Measurements from ENCODE around the gene RASGEF1C.
A peak's percentile ranks its signal among the peaks of the same experiment; 100 is the strongest.

RASGEF1C gene

DNA sequence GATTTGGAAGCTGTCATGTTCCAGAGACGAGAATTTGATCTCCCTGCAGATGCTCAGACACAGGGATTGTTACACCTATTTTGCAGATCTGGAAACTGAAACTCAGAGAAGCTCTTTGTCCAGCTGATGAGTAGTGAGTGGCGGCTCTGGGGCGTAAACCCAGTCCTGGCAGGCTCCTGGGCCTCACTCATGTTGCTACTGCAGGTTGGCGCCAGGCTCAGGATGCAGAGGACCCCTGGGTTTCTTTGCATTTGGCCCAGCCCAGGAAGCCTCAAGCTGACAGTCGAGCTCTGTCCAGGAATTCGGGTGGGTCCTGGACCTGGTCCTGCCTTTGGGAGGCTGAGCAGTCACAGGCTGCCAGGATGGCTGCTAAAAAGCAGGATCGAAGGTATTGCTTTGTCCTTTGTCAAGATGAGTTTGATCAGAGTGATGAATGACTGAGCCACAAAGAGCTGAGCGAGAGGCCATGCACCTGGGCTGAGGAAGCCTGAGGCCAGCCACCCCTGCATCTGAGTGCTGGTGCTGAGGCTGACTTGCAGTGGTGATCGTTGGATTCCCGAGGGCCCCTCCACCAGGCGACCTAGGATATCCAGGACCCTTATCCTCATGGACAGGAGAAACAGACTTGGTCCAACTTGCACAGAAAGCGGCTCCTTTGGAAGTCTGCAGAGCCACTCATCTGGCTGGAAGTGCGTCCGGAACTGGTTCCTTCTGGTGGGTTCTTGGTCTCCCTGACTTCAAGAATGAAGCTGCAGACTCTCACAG, 129.1 kb downstream of the RASGEF1C start:
- DNase-seq: no peak

DNA sequence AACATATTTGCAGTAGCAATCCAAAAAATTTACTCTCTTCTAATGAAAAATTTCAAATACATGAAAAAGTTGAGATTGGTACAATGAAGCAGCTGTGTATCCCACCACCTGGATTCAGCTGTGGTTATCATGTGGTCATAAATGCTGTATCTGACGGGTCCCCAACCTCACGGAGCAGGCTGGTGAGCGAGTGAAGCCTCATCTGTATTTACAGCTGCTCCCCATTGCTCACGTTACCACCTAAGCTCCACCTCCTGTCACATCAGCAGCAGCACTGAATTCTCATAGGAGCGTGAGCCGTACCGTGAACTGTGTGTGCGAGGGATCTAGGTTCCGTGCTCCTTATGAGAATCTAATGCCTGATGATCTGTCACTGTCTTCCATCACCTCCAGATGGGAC, 130.7 kb downstream of the RASGEF1C start:
- no peak for DNase-seq

DNA sequence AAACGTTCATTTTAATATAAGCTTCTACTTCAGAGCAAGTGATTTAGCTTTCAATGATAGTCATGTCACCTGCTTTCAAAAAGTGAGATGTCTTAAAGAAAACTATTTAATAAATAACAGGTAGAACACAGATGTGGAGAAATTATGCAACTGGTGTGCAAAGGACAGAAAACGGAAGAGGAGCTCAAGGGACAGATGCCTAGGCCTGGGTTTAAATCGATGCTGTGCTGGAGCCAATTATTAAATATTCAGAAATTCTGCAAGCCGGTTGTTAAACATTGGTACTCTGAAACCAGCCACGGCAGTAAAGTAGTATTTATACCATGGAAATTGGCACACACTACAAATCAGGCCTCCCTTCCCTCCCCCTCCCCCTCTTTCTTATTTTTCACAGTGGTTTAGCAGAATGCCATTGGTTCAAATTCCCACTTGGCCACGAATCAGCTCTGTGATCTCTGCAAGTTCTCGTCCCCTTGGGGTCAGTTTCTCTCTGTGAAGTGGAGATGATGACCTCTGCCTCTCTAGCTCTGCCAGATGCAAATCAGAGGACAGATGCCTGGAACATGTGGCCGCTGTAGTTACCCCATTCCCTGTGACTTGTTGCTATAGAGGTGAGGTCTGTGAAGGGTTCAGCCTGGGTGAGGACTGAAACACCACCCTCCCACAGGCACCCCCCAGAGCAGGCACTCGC, 131.3 kb downstream of the RASGEF1C start:
- no peak for DNase-seq

DNA sequence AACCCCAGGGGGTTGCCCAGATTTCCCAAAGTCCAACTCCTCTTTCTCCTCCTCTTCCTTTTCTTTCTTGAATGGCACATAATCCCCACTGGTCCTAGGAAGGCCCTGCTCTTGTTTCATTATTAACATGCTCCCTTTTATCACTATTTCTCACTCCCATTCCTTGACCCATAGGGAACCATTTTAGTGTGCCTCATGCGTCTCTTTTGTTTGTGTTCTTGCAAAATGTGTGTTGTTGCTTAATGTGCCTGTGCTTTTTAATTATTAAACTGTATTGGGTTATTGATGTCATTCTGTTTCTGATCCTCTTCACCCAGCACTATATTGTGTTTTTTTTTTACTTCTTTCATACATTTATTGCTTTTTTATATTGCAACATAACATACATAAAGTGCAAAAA, 133.3 kb downstream of the RASGEF1C start:
- DNase-seq: no peak

- no peak for DNase-seq
Observed at GRCh38 chr5:180074462-180074861, 134.5 kb downstream of the RASGEF1C start.

DNA sequence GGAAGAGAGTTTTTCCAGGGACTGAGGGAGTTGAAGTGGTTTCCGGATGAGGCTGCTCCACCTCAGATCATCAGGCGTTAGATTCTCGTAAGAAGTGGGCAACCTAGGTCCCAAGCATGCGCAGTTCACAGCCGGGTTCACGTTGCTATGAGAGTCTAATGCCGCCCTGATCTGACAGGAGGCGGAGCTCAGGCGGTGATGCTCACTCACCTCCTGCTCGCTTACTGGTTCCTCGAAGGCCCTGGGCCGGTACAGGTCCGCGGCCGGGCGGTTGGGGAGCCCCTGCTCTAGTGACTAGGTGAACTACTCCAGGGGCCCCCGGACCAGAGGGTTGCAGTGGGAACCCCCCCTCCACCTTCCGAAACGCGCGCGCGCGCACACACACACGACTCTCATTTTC, 136.5 kb downstream of the RASGEF1C start:
- DNase-seq: no peak

GRCh38 chr5:180072256-180072548, 136.8 kb downstream of the RASGEF1C start:
- DNase-seq: no peak

DNA sequence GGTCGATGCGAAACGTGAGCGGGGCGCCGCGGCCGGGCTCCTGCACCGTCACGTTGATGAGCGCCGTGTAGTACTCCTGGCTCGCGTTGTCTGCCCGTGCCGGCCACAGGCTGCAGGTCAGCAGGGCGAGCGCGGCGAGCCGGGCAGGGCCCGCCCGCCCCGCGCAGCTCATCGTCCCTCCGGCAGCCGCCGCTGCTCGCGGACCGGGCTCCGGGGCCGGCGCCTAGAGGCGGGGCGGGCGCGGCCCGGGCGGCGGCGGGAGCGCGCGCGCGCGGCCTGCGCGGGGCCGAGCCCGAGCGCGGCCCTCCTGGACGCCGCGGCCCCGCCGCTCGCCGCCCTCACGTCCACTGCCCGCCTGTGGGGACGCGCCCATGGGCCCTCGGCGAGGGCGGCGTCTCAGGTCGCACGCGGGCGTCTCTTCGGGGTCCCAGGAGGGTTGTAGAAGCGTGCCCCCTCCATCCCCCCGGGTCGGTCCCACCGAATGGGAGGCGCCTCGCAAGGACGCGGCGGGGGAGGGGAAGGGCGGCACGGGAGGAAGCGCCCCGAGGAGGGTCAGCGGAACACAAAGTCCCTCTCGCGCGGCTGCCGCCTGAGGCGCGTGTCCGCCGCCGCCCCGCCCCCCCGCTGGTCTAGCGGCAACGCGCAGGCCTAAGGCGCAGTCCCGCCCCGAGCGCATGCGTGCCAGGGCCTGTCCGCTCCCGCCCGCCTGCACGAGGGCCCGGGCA, 137.3 kb downstream of the RASGEF1C start, which contains the start of gene RNF130:
Gene RNF130, minus strand, starts transcription at position 229 of the 725 bp plus-strand sequence. Its CDS starts 57 bp downstream, at position 172.
- peak; percentile 80 for DNase-seq

DNA sequence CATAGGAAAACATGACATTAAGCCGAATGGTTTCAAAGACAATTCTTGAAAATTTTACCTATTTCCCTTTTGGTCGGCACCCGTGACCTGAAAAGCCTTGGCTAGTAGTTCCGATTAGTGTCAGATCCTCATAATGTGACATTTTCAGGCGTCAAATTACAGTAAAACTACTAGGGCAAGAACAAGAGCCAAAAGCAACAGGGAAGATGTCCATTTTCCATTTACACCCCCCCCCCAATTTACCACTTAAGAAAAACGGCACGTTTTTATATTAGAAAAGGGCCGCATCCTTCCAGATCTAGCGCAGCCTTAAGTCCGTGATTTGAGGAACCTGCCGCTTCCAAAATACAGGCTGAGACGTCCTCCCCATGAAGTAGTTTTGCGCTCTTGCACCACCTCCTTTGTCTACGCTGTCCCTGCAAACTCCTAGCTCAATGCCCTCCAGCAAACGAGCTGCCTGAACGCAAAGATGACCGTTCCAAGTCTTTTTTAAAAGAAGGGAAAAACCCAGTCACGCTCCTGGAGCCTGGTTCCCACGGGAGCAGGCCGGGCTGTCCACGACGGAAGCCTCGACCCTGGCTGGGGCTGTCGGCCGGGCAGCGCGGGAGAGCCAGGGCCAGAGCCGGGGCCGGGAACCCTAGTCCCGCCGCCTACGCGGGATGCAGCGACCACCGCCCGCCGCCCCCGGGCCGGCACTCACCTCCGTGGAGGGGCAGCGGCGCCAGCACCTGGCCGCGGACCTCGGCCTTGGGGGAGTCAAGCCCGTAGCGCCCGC, 138.1 kb downstream of the RASGEF1C start:
- DNase-seq: no peak

DNA sequence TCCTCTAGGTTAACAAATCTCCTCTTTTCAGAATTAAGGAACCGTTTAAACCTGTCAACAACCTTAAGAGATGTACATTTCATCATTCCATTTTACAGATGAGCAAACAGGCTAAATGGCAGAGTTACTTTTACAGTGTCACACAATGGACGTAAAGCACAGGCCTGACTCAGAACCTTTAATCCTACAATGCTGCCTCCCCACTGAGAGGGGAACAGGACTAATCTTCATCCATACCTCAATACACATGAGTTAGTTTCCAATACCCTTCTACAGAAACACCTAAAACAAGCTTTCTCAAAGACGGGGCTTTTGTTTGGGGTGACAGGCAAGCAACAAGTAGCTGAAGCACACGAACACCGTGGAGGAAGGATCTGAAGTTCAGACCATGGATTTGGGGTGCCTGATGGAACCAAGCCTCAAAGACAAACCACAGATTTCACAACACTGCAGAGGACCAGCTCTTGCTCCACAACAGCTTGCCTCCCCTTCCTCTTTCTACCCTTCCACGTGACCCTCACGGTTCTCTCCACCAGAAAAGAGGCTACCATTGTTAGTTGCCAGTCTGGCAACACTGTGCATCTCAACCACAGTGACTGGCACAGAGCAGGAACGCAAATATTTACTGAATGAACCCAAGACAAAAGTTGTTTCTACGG, 139.3 kb downstream of the RASGEF1C start:
- DNase-seq: no peak

DNA sequence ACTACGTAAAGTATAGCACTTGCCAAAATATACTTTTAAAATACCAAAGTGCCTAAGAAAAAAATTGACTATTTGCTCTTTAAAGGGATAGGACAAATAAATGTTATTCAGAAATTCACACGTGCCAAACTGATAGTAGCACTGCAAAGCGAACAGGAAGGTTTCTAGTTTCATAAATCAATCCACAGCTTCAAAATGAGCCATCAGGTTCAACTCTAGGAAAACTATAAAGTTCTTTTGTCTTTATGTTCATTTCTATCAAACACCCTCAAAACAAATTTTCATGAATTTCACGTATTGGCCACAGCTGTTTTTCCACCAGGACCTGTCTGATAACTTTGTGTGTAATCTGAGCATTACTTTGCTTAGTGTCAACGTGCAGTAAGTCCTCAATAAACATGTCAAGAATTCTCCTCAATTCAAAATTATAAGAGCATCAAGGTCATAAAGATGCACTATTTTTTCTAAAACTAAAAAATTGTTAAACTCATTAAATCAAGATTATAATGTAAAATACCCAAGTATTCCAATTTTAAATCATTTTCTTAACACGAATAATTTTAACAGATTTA, 140.4 kb downstream of the RASGEF1C start:
- DNase-seq: no peak

DNA sequence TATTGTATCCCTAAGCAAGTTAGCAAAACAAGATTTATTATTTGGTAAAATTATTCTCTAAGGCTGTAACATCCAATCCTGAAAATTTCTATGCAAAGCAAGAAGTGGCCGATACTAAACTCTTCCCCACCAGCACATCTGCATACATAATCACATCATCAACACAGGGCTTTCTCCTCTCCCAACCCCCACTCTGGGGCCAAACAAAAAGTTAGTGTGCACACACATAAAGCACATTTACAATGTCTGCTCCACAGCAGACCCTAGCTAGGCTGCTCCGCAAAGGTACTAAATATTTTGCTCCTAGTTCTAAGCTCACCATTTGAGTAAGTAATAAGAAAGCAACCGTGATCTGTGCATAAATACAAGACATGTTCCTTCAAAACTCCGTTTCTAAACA, 141.0 kb downstream of the RASGEF1C start:
- no peak for DNase-seq

DNA sequence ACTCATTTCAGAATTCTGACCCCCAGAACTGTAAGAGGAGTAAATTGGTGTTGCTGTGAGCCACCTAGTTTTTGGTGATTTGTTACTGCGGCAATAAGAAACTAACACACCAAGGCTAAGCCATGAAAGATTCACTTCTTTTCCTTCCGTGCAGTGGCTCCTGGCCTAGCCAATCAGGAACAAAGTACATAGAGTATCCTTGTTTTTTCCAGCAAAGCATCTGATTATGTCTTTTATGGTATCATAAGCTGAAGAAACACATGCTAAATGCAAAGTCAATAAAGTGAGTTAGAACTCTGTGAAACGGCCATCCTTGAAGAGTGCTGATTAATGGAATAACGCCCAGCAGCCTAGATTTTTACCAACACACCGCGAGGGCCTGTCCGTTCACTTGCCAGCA, 148.8 kb downstream of the RASGEF1C start:
- DNase-seq: no peak

GRCh38 chr5:180059326-180059725, 149.7 kb downstream of the RASGEF1C start:
- no peak for DNase-seq

GRCh38 chr5:180056153-180056552, 152.9 kb downstream of the RASGEF1C start:
- no peak for DNase-seq

- DNase-seq: no peak
Observed at GRCh38 chr5:180054226-180054625, 154.8 kb downstream of the RASGEF1C start.

DNA sequence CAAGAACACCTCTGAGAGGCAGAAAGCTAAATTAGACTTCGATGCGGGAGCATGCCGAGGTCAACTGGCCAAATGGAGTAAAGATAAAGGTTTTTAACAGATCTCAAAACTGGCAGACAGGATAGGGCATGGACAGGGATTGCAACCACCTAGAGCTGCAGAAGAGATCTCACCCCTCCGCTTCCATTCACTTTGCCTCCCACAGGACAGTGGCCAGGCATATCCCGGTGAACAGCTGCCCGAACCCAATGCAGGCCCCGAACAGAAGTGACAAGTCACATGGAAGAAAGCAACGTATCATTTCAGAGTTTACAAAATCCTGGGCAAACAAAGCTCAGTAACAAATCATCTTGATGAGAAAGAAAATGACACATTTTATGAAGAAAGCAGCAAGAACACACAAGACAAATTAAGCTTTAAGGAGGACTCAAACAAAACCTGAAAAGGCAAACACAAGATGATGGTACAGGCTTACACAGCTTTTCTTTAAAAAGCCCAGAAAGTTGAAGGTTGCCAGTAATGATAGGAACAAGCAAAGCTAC, 155.9 kb downstream of the RASGEF1C start:
- no peak for DNase-seq

DNA sequence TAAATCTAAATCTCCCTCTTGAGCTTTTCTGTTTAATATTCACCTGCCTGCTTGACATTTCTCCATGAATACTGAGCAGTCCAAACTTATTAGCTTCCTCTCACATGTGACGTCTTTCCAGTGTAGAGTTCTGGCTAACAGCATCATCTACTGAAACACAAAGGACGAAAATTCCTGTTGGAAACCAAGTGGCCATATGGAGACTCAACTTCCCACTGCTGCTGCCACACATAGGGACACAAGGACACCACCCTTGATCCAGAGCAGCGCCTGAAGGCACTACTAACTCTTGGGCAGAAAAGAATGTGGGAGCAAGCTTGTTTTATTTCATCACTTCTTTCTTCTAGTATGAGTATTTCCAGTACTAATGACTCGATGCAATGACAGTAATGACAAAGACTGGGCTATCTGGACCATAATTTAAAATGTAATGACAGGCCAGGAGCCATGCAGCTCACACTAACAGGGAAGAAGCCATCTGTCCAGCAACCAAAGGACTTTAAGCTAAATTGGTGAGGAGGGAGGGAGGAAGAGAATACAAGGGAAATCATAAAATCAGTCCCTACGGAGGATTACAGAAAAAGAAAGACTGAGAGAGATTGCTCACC, 156.7 kb downstream of the RASGEF1C start:
- no peak for DNase-seq
